Measurements from ENCODE around the gene FAM168B. TPM values are rescaled to one million over a fixed set of nuclear protein-coding genes. Genes with fewer than 3 reads are reported as not detected.

Gene FAM168B
- total RNA-seq, 4 donors from 2014 or later = 147 to 172 (median 157) TPM

GRCh38 chr2:131039908-131040660, 53.2 kb downstream of the FAM168B start:
- H3K9me3 ChIP-seq = no peaks in the 10 kb centered on the region
- DNase-seq = no peak
- no peak for TF ChIP-seq POLR2A (IDR thresholded peaks at IDR 0.05)
- no peak for TF ChIP-seq CTCF (IDR thresholded peaks at IDR 0.05 in 4 of 5, conservative IDR thresholded peaks at IDR 0.05 in 1 of 5)
- no peak overlapping the region for H3K4me3 ChIP-seq
- peaks cover 0 to 9% of the 10 kb centered on the region in 2 donors for H3K4me1 ChIP-seq
- intact Hi-C loops (cut with DNase I; ENCODE audit: low total_unique reads) = no loop called here
- ATAC-seq = no peak
- H3K36me3 ChIP-seq = no peaks in the 10 kb centered on the region
- no peaks in the 10 kb centered on the region for H3K27me3 ChIP-seq
- H3K27ac ChIP-seq = no peak overlapping the region
- in situ Hi-C loops (cut with MboI; ENCODE audit: low sequenced_read_pairs in 4 of 4) = no loop called here

GRCh38 chr2:131039535-131039907, 53.7 kb downstream of the FAM168B start:
- Histone ChIP-seq H3K27ac (no peak overlapping the region), H3K36me3 (no peaks in the 10 kb centered on the region), H3K9me3 (no peaks in the 10 kb centered on the region), H3K4me3 (no peak overlapping the region), H3K27me3 (no peaks in the 10 kb centered on the region), H3K4me1 (peaks cover 0 to 10% of the 10 kb centered on the region in 2 donors)
- in situ Hi-C loops (cut with MboI; ENCODE audit: low sequenced_read_pairs in 4 of 4) (no loop called here), intact Hi-C loops (cut with DNase I; ENCODE audit: low total_unique reads) (no loop called here)
- TF ChIP-seq CTCF (IDR thresholded peaks at IDR 0.05 in 4 of 5, conservative IDR thresholded peaks at IDR 0.05 in 1 of 5) (no peak), POLR2A (IDR thresholded peaks at IDR 0.05) (no peak)
- DNase-seq (no peak), ATAC-seq (no peak)

GRCh38 chr2:131039101-131039440, 54.2 kb downstream of the FAM168B start:
- H3K27ac ChIP-seq = no peak overlapping the region
- no peaks in the 10 kb centered on the region for H3K27me3 ChIP-seq
- intact Hi-C loops (cut with DNase I; ENCODE audit: low total_unique reads) (no loop called here), in situ Hi-C loops (cut with MboI; ENCODE audit: low sequenced_read_pairs in 4 of 4) (no loop called here)
- no peak overlapping the region for H3K4me3 ChIP-seq
- no peaks in the 10 kb centered on the region for H3K9me3 ChIP-seq
- H3K4me1 ChIP-seq = peaks cover 4 to 14% of the 10 kb centered on the region in 2 donors
- ATAC-seq (no peak), DNase-seq (no peak)
- TF ChIP-seq CTCF (IDR thresholded peaks at IDR 0.05 in 4 of 5, conservative IDR thresholded peaks at IDR 0.05 in 1 of 5) = no peak
- TF ChIP-seq POLR2A (IDR thresholded peaks at IDR 0.05) = no peak
- no peaks in the 10 kb centered on the region for H3K36me3 ChIP-seq

GRCh38 chr2:131038258-131039100, 54.8 kb downstream of the FAM168B start:
- no peak for DNase-seq
- in situ Hi-C loops (cut with MboI; ENCODE audit: low sequenced_read_pairs in 4 of 4) (no loop called here), intact Hi-C loops (cut with DNase I; ENCODE audit: low total_unique reads) (no loop called here)
- no peak overlapping the region for H3K27ac ChIP-seq
- peaks cover 5 to 14% of the 10 kb centered on the region in 2 donors for H3K4me1 ChIP-seq
- no peaks in the 10 kb centered on the region for H3K9me3 ChIP-seq
- no peak overlapping the region for H3K4me3 ChIP-seq
- no peaks in the 10 kb centered on the region for H3K36me3 ChIP-seq
- no peak for TF ChIP-seq CTCF (IDR thresholded peaks at IDR 0.05 in 4 of 5, conservative IDR thresholded peaks at IDR 0.05 in 1 of 5)
- no peak for TF ChIP-seq POLR2A (IDR thresholded peaks at IDR 0.05)
- no peaks in the 10 kb centered on the region for H3K27me3 ChIP-seq
- no peak for ATAC-seq

Measured in gastrocnemius medialis (tissue), 4 donors.